H1 (cell line): Measurements from ENCODE around the gene TMEM253. TPM values are rescaled to one million over a fixed set of nuclear protein-coding genes. Genes with fewer than 3 reads are reported as not detected.

Experiments used
- polyA plus RNA-seq, 7 experiments: library from polyadenylated mRNA; depleted of rRNA in 3 of 7; stranded (reverse) in 5 of 7; unstranded in 2 of 7; fragments of >200 nt in 5 of 7; fragments of 200-250 nt in 2 of 7; gene quantifications; 1 replicate in 5 of 7; 2 replicates in 1 of 7; 4 replicates in 1 of 7; pipeline versions ENCODE4 v1.2.1 to v1.2.3, GENCODE V29; 2011 to 2013; ENCODE audit warnings: missing spikeins in 2 of 7, mixed read lengths in 2 of 7
- total RNA-seq: library from RNA; stranded (reverse); fragmentation: NEBNext Ultra II Directional; extraction: Animal tissue kit (Norgen Biotek cat#: 25700); gene quantifications from 2 replicates; pipeline ENCODE4 v1.2.1, GENCODE V29; 2021
- TF ChIP-seq, protein P1 (sequence below): fragments of 300-600 bp; sonication (generic); IDR thresholded peaks from 2 replicates; pipeline ENCODE4 v1.7.1; 2012; ENCODE audit warnings: low read length, moderate library complexity, mild to moderate bottlenecking, inconsistent platforms; ENCODE audit not compliant: insufficient replicate concordance

Gene TMEM253
- total and polyA plus RNA-seq, 2 of the 8 experiments (the other 6 are each of a cell fraction or from before 2014, with no cell fraction given), result 1.9 to 2.2 TPM

- TF ChIP-seq, protein P1, sequence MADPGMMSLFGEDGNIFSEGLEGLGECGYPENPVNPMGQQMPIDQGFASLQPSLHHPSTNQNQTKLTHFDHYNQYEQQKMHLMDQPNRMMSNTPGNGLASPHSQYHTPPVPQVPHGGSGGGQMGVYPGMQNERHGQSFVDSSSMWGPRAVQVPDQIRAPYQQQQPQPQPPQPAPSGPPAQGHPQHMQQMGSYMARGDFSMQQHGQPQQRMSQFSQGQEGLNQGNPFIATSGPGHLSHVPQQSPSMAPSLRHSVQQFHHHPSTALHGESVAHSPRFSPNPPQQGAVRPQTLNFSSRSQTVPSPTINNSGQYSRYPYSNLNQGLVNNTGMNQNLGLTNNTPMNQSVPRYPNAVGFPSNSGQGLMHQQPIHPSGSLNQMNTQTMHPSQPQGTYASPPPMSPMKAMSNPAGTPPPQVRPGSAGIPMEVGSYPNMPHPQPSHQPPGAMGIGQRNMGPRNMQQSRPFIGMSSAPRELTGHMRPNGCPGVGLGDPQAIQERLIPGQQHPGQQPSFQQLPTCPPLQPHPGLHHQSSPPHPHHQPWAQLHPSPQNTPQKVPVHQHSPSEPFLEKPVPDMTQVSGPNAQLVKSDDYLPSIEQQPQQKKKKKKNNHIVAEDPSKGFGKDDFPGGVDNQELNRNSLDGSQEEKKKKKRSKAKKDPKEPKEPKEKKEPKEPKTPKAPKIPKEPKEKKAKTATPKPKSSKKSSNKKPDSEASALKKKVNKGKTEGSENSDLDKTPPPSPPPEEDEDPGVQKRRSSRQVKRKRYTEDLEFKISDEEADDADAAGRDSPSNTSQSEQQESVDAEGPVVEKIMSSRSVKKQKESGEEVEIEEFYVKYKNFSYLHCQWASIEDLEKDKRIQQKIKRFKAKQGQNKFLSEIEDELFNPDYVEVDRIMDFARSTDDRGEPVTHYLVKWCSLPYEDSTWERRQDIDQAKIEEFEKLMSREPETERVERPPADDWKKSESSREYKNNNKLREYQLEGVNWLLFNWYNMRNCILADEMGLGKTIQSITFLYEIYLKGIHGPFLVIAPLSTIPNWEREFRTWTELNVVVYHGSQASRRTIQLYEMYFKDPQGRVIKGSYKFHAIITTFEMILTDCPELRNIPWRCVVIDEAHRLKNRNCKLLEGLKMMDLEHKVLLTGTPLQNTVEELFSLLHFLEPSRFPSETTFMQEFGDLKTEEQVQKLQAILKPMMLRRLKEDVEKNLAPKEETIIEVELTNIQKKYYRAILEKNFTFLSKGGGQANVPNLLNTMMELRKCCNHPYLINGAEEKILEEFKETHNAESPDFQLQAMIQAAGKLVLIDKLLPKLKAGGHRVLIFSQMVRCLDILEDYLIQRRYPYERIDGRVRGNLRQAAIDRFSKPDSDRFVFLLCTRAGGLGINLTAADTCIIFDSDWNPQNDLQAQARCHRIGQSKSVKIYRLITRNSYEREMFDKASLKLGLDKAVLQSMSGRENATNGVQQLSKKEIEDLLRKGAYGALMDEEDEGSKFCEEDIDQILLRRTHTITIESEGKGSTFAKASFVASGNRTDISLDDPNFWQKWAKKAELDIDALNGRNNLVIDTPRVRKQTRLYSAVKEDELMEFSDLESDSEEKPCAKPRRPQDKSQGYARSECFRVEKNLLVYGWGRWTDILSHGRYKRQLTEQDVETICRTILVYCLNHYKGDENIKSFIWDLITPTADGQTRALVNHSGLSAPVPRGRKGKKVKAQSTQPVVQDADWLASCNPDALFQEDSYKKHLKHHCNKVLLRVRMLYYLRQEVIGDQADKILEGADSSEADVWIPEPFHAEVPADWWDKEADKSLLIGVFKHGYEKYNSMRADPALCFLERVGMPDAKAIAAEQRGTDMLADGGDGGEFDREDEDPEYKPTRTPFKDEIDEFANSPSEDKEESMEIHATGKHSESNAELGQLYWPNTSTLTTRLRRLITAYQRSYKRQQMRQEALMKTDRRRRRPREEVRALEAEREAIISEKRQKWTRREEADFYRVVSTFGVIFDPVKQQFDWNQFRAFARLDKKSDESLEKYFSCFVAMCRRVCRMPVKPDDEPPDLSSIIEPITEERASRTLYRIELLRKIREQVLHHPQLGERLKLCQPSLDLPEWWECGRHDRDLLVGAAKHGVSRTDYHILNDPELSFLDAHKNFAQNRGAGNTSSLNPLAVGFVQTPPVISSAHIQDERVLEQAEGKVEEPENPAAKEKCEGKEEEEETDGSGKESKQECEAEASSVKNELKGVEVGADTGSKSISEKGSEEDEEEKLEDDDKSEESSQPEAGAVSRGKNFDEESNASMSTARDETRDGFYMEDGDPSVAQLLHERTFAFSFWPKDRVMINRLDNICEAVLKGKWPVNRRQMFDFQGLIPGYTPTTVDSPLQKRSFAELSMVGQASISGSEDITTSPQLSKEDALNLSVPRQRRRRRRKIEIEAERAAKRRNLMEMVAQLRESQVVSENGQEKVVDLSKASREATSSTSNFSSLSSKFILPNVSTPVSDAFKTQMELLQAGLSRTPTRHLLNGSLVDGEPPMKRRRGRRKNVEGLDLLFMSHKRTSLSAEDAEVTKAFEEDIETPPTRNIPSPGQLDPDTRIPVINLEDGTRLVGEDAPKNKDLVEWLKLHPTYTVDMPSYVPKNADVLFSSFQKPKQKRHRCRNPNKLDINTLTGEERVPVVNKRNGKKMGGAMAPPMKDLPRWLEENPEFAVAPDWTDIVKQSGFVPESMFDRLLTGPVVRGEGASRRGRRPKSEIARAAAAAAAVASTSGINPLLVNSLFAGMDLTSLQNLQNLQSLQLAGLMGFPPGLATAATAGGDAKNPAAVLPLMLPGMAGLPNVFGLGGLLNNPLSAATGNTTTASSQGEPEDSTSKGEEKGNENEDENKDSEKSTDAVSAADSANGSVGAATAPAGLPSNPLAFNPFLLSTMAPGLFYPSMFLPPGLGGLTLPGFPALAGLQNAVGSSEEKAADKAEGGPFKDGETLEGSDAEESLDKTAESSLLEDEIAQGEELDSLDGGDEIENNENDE, result no peak
These were observed 22.6 kb downstream of the TMEM253 start (continued) for GRCh38 chr14:21123429-21123828.
